Sigmoid colon (tissue), 4 donors: ENCODE results near the gene TBX4.

Experiments used
- POLR2A ChIP-seq, 2 donors: fragments of 450-650 bp; IDR thresholded peaks; one replicate each; pipeline ENCODE4 v1.6.1; 2016; ENCODE audit warnings: antibody characterized with exemption in 2 of 2, mild to moderate bottlenecking in 2 of 2, moderate library complexity in 2 of 2
- POLR2AphosphoS5 ChIP-seq, 4 donors: sonication (generic); formaldehyde crosslinking; IDR thresholded peaks; one replicate each; pipeline ENCODE4 v1.6.1; 2017; ENCODE audit warnings: antibody characterized with exemption in 4 of 4
- TF ChIP-seq, protein P1 (sequence below), 4 experiments: fragments of 450-650 bp in 3 of 4; fragments of 200-600 bp in 1 of 4; IDR thresholded peaks; one replicate each; pipeline ENCODE4 v1.5.1; 2016 to 2019; ENCODE audit warnings: antibody characterized with exemption in 4 of 4, mild to moderate bottlenecking in 3 of 4, moderate library complexity in 2 of 4

GRCh38 chr17:61465550-61466237, 13.5 kb downstream of the TBX4 start:
- TF ChIP-seq, protein P1, sequence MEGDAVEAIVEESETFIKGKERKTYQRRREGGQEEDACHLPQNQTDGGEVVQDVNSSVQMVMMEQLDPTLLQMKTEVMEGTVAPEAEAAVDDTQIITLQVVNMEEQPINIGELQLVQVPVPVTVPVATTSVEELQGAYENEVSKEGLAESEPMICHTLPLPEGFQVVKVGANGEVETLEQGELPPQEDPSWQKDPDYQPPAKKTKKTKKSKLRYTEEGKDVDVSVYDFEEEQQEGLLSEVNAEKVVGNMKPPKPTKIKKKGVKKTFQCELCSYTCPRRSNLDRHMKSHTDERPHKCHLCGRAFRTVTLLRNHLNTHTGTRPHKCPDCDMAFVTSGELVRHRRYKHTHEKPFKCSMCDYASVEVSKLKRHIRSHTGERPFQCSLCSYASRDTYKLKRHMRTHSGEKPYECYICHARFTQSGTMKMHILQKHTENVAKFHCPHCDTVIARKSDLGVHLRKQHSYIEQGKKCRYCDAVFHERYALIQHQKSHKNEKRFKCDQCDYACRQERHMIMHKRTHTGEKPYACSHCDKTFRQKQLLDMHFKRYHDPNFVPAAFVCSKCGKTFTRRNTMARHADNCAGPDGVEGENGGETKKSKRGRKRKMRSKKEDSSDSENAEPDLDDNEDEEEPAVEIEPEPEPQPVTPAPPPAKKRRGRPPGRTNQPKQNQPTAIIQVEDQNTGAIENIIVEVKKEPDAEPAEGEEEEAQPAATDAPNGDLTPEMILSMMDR (IDR thresholded peaks at IDR 0.05) = no peak
- TF ChIP-seq POLR2A (IDR thresholded peaks at IDR 0.05) (no peak), POLR2AphosphoS5 (IDR thresholded peaks at IDR 0.05) (no peak)
